Endothelial cell of umbilical vein (primary cell): Measurements from ENCODE around the gene BBC3. TPM values are rescaled to one million over a fixed set of nuclear protein-coding genes. Genes with fewer than 3 reads are reported as not detected.

Source experiments
- BruUV-seq: library from RNA; stranded (reverse); fragments of 400-500 nt; replicated peaks from 2 replicates; lab custom pipeline; 2021; lab: Mats Ljungman, UMichigan
- CTCF ChIA-PET: fragments of 300-600, 350-600 bp; sonication (Branson Sonifier 250); formaldehyde crosslinking; loops from one replicate; lab custom pipeline; 2021; ENCODE audit warnings: antibody characterized with exemption, inconsistent platforms; lab: Charles Lee
- POLR2A ChIA-PET: fragments of 300-600, 350-600 bp; sonication (Branson Sonifier 250); formaldehyde crosslinking; loops from one replicate; lab custom pipeline; 2021; ENCODE audit warnings: antibody characterized with exemption, inconsistent platforms; lab: Charles Lee
- DNase-seq: peaks from one replicate; pipeline ENCODE4 v3.0.0-alpha.2; 2011; ENCODE audit warnings: low read depth, low spot score
- FAIRE-seq: peaks from 2 replicates; lab custom pipeline; 2011; peaks lifted over from hg19 to GRCh38; lab: Jason Lieb, UNC
- H2AFZ ChIP-seq: 2 replicates; pipeline ENCODE4 v1.6.0; 2012; ENCODE audit warnings: low read depth, low read length, control low read depth, inconsistent platforms
- H3K27ac ChIP-seq: 2 replicates; pipeline ENCODE4 v1.5.1; 2011; ENCODE audit warnings: low read depth, mild to moderate bottlenecking, control low read depth, low read length, moderate library complexity; ENCODE audit not compliant: insufficient read depth
- H3K27me3 ChIP-seq, 2 experiments: 2 replicates each; pipeline versions ENCODE4 v1.6.0 to v1.6.1; 2011; ENCODE audit warnings: low read length in 2 of 2, mixed read lengths in 1 of 2; ENCODE audit not compliant: control insufficient read depth in 2 of 2, insufficient read depth in 2 of 2
- H3K36me3 ChIP-seq, 2 experiments: 2 replicates in 1 of 2; 3 replicates in 1 of 2; pipeline ENCODE4 v1.5.1; 2011; ENCODE audit warnings: low read length in 2 of 2, mild to moderate bottlenecking in 1 of 2, moderate library complexity in 1 of 2; ENCODE audit not compliant: control insufficient read depth in 2 of 2, insufficient read depth in 2 of 2; ENCODE audit errors: extremely low read depth in 1 of 2
- H3K4me1 ChIP-seq: 3 replicates; pipeline ENCODE4 v1.5.1; 2011; ENCODE audit warnings: mild to moderate bottlenecking, low read length; ENCODE audit not compliant: control insufficient read depth, insufficient read depth; ENCODE audit errors: extremely low read depth
- H3K4me2 ChIP-seq: 2 replicates; pipeline ENCODE4 v1.6.1; 2011; ENCODE audit warnings: low read length, control low read depth, mixed read lengths; ENCODE audit not compliant: insufficient read depth
- H3K4me3 ChIP-seq, 3 experiments: fragments of 200-600 bp in 1 of 3; sonication (generic), shearing (Covaris generic) in 1 of 3; replicated peaks in 1 of 3; 2 replicates each; pipeline ENCODE4 v1.5.1; 2011 to 2016; ENCODE audit warnings: control low read depth in 3 of 3, low read length in 3 of 3, mild to moderate bottlenecking in 2 of 3, inconsistent platforms in 1 of 3, low read depth in 1 of 3, moderate library complexity in 1 of 3; ENCODE audit not compliant: insufficient read depth in 1 of 3
- H3K79me2 ChIP-seq: 2 replicates; pipeline ENCODE4 v1.6.0; 2012; ENCODE audit warnings: low read length, inconsistent platforms; ENCODE audit not compliant: control insufficient read depth, insufficient read depth
- H3K9ac ChIP-seq: replicated peaks from 2 replicates; pipeline ENCODE3; 2011; ENCODE audit warnings: low read length, control low read depth; ENCODE audit not compliant: insufficient read depth; ENCODE audit errors: extremely low read depth
- H3K9me1 ChIP-seq: replicated peaks from 3 replicates; pipeline ENCODE4 v1.6.0; 2011; ENCODE audit warnings: mild to moderate bottlenecking, low read length; ENCODE audit not compliant: control insufficient read depth, insufficient read depth; ENCODE audit errors: extremely low read depth
- H3K9me3 ChIP-seq: replicated peaks from 2 replicates; pipeline ENCODE4 v1.5.1; 2012; ENCODE audit warnings: low read length, inconsistent platforms; ENCODE audit not compliant: control insufficient read depth, insufficient read depth
- H4K20me1 ChIP-seq: replicated peaks from 2 replicates; pipeline ENCODE3; 2011; ENCODE audit warnings: mild to moderate bottlenecking, low read length; ENCODE audit not compliant: control insufficient read depth, insufficient read depth; ENCODE audit errors: extremely low read depth
- EZH2 ChIP-seq: IDR thresholded peaks from 2 replicates; pipeline ENCODE4 v1.6.1; 2012; ENCODE audit warnings: borderline replicate concordance, low read depth, mild to moderate bottlenecking, moderate library complexity, low read length, inconsistent platforms; ENCODE audit not compliant: severe bottlenecking
- FOS ChIP-seq: IDR thresholded peaks from 2 replicates; pipeline ENCODE4 v1.6.1; 2011; ENCODE audit warnings: mild to moderate bottlenecking, low read length, moderate library complexity, borderline replicate concordance; ENCODE audit not compliant: insufficient read depth
- GATA2 ChIP-seq: IDR thresholded peaks from 2 replicates; pipeline ENCODE4 v1.7.0; 2011; ENCODE audit warnings: low read depth, mild to moderate bottlenecking, moderate library complexity, mixed read lengths, low read length; ENCODE audit not compliant: insufficient read length, insufficient read depth
- JUN ChIP-seq: IDR thresholded peaks from 2 replicates; pipeline ENCODE4 v1.6.1; 2011; ENCODE audit warnings: borderline replicate concordance, low read depth; ENCODE audit not compliant: insufficient read length, insufficient read depth
- POLR2A ChIP-seq: IDR thresholded peaks from 2 replicates; pipeline ENCODE4 v1.6.1; 2012; ENCODE audit warnings: low read depth, mild to moderate bottlenecking, control low read depth, low read length
- POLR2AphosphoS5 ChIP-seq: IDR thresholded peaks from 2 replicates; pipeline ENCODE4 v1.6.1; 2012; ENCODE audit warnings: low read depth, mild to moderate bottlenecking, control low read depth, low read length, moderate library complexity; ENCODE audit not compliant: insufficient read depth
- dilution Hi-C: fragments of 300-500 bp; cut with MboI; formaldehyde crosslinking; loops from one replicate; pipeline ENCODE4 v1.15.0; 2019; ENCODE audit warnings: low sequenced_read_pairs; ENCODE audit not compliant: extremely low pct_ligation_motif_present
- intact Hi-C: fragments of 100-400 bp; cut with micrococcal nuclease; formaldehyde crosslinking; loops from one replicate; pipeline ENCODE4 v1.10.0; 2022
- polyA plus RNA-seq, 4 experiments: library from polyadenylated mRNA; depleted of rRNA in 3 of 4; stranded (reverse) in 3 of 4; unstranded in 1 of 4; fragments of >200 nt; gene quantifications; 2 replicates each; pipeline versions ENCODE4 v1.2.1 to v1.2.3, GENCODE V29; 2011 to 2012; ENCODE audit warnings: missing spikeins in 1 of 4
- total RNA-seq: library from RNA; stranded (reverse); gene quantifications from 2 replicates; pipeline ENCODE4 v1.2.3, GENCODE V29; 2021
- TF ChIP-seq, protein P1 (sequence below): IDR thresholded peaks from 2 replicates; pipeline ENCODE4 v1.6.1; 2011; ENCODE audit not compliant: insufficient read depth, insufficient read length
- TF ChIP-seq, protein P2 (sequence below), 2 donors: IDR thresholded peaks; 1 replicate in 1 of 2; 2 replicates in 1 of 2; pipeline ENCODE4 v1.5.1; 2011; ENCODE audit warnings: low read length in 2 of 2, mild to moderate bottlenecking in 2 of 2, moderate library complexity in 2 of 2, control low read depth in 1 of 2, inconsistent platforms in 1 of 2, low read depth in 1 of 2; ENCODE audit not compliant: insufficient read depth in 1 of 2; ENCODE audit errors: extremely low read depth in 1 of 2

Gene BBC3
- total and polyA plus RNA-seq, 2 donors (not counting 3 experiments of a cell fraction or from before 2014, with no cell fraction given): 11.3 to 35.7 TPM

DNA sequence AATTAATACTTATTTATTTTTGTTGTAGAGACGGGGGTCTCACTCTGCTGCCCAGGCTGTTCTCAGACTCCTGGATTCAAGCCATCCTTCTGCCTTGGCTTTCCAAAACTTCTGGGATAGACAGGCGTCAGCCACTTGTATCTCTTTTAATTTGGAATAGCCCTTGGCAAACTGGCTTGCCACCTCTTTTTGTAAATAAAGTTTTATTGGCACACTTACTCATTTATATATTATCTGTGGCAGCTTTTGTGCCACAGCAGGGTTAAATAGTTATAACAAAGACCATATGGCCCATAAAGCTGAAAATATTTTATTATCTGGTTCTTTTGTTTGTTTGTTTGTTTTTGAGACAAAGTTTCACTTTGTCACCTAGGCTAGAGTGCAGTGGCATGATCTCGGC, 30.5 kb downstream of the BBC3 start:
- dilution Hi-C loops: no loop called here
- peaks cover 17 to 21% of the 10 kb centered on the region in 2 experiments for H3K36me3 ChIP-seq
- BruUV-seq: no TSS peak

DNA sequence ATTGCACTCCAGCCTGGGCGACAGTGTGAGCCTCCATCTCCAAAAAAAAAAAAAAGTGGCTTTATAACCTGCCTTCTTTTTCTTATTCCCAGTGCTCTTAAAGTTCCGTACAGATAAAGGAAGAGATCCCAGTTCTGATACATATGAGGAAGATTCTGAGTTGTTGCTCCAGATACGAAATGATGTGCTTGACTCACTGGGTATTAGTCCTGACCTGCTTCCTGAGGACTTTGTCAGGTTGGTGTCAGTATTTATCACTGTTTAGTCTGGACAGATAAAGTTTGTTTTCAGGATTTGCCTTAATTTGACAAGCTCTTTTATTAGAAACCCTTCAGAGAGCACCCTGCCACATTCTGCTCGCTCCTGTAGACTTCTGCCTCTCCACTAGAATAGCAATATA, 33.9 kb downstream of the BBC3 start:
- peaks cover 11% of the 10 kb centered on the region for H3K79me2 ChIP-seq
- no peak overlapping the region for H3K27ac ChIP-seq
- no peaks in the 10 kb centered on the region for H4K20me1 ChIP-seq
- H2AFZ ChIP-seq: no peak overlapping the region
- no peaks in the 10 kb centered on the region for H3K27me3 ChIP-seq
- H3K9ac ChIP-seq: no peak overlapping the region
- DNase-seq: no peak
- dilution Hi-C loops (no loop called here), intact Hi-C loops (no loop called here)
- no TSS peak for BruUV-seq
- TF ChIP-seq, protein P1, sequence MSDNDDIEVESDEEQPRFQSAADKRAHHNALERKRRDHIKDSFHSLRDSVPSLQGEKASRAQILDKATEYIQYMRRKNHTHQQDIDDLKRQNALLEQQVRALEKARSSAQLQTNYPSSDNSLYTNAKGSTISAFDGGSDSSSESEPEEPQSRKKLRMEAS: no peak
- no peak for TF ChIP-seq FOS
- TF ChIP-seq, protein P2, sequence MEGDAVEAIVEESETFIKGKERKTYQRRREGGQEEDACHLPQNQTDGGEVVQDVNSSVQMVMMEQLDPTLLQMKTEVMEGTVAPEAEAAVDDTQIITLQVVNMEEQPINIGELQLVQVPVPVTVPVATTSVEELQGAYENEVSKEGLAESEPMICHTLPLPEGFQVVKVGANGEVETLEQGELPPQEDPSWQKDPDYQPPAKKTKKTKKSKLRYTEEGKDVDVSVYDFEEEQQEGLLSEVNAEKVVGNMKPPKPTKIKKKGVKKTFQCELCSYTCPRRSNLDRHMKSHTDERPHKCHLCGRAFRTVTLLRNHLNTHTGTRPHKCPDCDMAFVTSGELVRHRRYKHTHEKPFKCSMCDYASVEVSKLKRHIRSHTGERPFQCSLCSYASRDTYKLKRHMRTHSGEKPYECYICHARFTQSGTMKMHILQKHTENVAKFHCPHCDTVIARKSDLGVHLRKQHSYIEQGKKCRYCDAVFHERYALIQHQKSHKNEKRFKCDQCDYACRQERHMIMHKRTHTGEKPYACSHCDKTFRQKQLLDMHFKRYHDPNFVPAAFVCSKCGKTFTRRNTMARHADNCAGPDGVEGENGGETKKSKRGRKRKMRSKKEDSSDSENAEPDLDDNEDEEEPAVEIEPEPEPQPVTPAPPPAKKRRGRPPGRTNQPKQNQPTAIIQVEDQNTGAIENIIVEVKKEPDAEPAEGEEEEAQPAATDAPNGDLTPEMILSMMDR (IDR thresholded peaks at IDR 0.05; ENCODE audit: extremely low read depth in 1 of 2, insufficient read depth in 1 of 2, low read depth in 1 of 2, low read length in 2 of 2): no peak
- no peak for TF ChIP-seq POLR2A
- no peak for TF ChIP-seq EZH2
- TF ChIP-seq JUN: no peak
- TF ChIP-seq POLR2AphosphoS5: no peak
- TF ChIP-seq GATA2: no peak
- H3K4me1 ChIP-seq: peaks cover 4% of the 10 kb centered on the region
- no peak overlapping the region for H3K4me2 ChIP-seq
- no peaks in the 10 kb centered on the region for H3K9me1 ChIP-seq
- H3K4me3 ChIP-seq: no peak overlapping the region
- ChIA-PET POLR2A (no interaction called here), CTCF (interaction anchor here (1.0 to 6.0 kb wide), 2 partner anchors 14 to 40 kb away, joined by 3 to 49 read pairs; no protein-coding TSS in a partner anchor)
- H3K9me3 ChIP-seq: no peaks in the 10 kb centered on the region
- FAIRE-seq: no peak
- peaks cover 9 to 16% of the 10 kb centered on the region in 2 experiments for H3K36me3 ChIP-seq

More for the DNA sequence above, 30.5 kb downstream of the BBC3 start:
- Histone ChIP-seq H3K9me3 (no peaks in the 10 kb centered on the region), H3K4me1 (peaks cover 4% of the 10 kb centered on the region), H3K27me3 (no peaks in the 10 kb centered on the region), H3K9ac (no peak overlapping the region), H3K9me1 (no peaks in the 10 kb centered on the region), H3K4me3 (no peak overlapping the region), H3K4me2 (no peak overlapping the region), H3K79me2 (no peaks in the 10 kb centered on the region), H2AFZ (no peak overlapping the region), H4K20me1 (no peaks in the 10 kb centered on the region), H3K27ac (no peak overlapping the region)
- DNase-seq (no peak), FAIRE-seq (no peak)
- TF ChIP-seq, protein P2 (IDR thresholded peaks at IDR 0.05; ENCODE audit: extremely low read depth in 1 of 2, insufficient read depth in 1 of 2, low read depth in 1 of 2, low read length in 2 of 2): no peak
- TF ChIP-seq POLR2AphosphoS5: no peak
- TF ChIP-seq POLR2A: no peak
- TF ChIP-seq JUN: no peak
- POLR2A ChIA-PET: interaction anchor here (0.6 kb wide), 1 partner anchor 141 kb away, joined by 6 read pairs; no protein-coding TSS in a partner anchor
- intact Hi-C loops: no loop called here
- CTCF ChIA-PET: interaction anchor here (1.2 to 6.0 kb wide), 4 partner anchors 8 to 44 kb away, joined by 3 to 49 read pairs (median 12); no protein-coding TSS in a partner anchor
